ENCODE measurements around the gene SLC29A3.

The SLC29A3 gene

GRCh38 chr10:71324743-71325142 lies 5.7 kb downstream of the SLC29A3 start:
- Histone ChIP-seq H3K36me3 (ENCODE audit: insufficient read depth, low read length) (no peaks in the 10 kb centered on the region), H3K4me3 (ENCODE audit: low read depth, low read length) (no peak overlapping the region), H3K27me3 (ENCODE audit: insufficient read depth, low read length) (no peaks in the 10 kb centered on the region), H2AFZ (ENCODE audit: low read length, unreplicated experiment) (no peak overlapping the region), H3K4me1 (ENCODE audit: control insufficient read depth, insufficient read depth, low read length, unreplicated experiment) (no peaks in the 10 kb centered on the region), H3K79me2 (ENCODE audit: control insufficient read depth, insufficient read depth, low read length, unreplicated experiment) (no peaks in the 10 kb centered on the region), H3K27ac (ENCODE audit: low read depth, low read length) (no peak overlapping the region)

GRCh38 chr10:71325267-71325666 lies 6.2 kb downstream of the SLC29A3 start:
- H3K27ac ChIP-seq (ENCODE audit: low read depth, low read length): no peak overlapping the region

GRCh38 chr10:71326464-71326881 lies 7.4 kb downstream of the SLC29A3 start:
- H2AFZ ChIP-seq (ENCODE audit: low read length, unreplicated experiment): no peak overlapping the region
- H3K79me2 ChIP-seq (ENCODE audit: control insufficient read depth, insufficient read depth, low read length, unreplicated experiment): no peaks in the 10 kb centered on the region
- no peaks in the 10 kb centered on the region for H3K36me3 ChIP-seq (ENCODE audit: insufficient read depth, low read length)
- no peaks in the 10 kb centered on the region for H3K27me3 ChIP-seq (ENCODE audit: insufficient read depth, low read length)
- no peaks in the 10 kb centered on the region for H3K4me1 ChIP-seq (ENCODE audit: control insufficient read depth, insufficient read depth, low read length, unreplicated experiment)
- H3K4me3 ChIP-seq (ENCODE audit: low read depth, low read length): no peak overlapping the region
- no peak overlapping the region for H3K27ac ChIP-seq (ENCODE audit: low read depth, low read length)

More at GRCh38 chr10:71325267-71325666, 6.2 kb downstream of the SLC29A3 start:
- Histone ChIP-seq H3K27me3 (ENCODE audit: insufficient read depth, low read length) (no peaks in the 10 kb centered on the region), H3K4me1 (ENCODE audit: control insufficient read depth, insufficient read depth, low read length, unreplicated experiment) (no peaks in the 10 kb centered on the region), H3K4me3 (ENCODE audit: low read depth, low read length) (no peak overlapping the region), H3K79me2 (ENCODE audit: control insufficient read depth, insufficient read depth, low read length, unreplicated experiment) (no peaks in the 10 kb centered on the region), H2AFZ (ENCODE audit: low read length, unreplicated experiment) (no peak overlapping the region), H3K36me3 (ENCODE audit: insufficient read depth, low read length) (no peaks in the 10 kb centered on the region)

GRCh38 chr10:71330789-71331404 lies 11.8 kb downstream of the SLC29A3 start:
- no peaks in the 10 kb centered on the region for H3K36me3 ChIP-seq (ENCODE audit: insufficient read depth, low read length)
- H3K4me1 ChIP-seq (ENCODE audit: control insufficient read depth, insufficient read depth, low read length, unreplicated experiment): no peaks in the 10 kb centered on the region
- H3K27me3 ChIP-seq (ENCODE audit: insufficient read depth, low read length): no peaks in the 10 kb centered on the region
- no peak overlapping the region for H3K4me3 ChIP-seq (ENCODE audit: low read depth, low read length)
- no peaks in the 10 kb centered on the region for H3K79me2 ChIP-seq (ENCODE audit: control insufficient read depth, insufficient read depth, low read length, unreplicated experiment)
- H2AFZ ChIP-seq (ENCODE audit: low read length, unreplicated experiment): no peak overlapping the region
- no peak overlapping the region for H3K27ac ChIP-seq (ENCODE audit: low read depth, low read length)

- H2AFZ ChIP-seq (ENCODE audit: low read length, unreplicated experiment): no peak overlapping the region
- no peaks in the 10 kb centered on the region for H3K4me1 ChIP-seq (ENCODE audit: control insufficient read depth, insufficient read depth, low read length, unreplicated experiment)
- no peak overlapping the region for H3K4me3 ChIP-seq (ENCODE audit: low read depth, low read length)
- H3K27ac ChIP-seq (ENCODE audit: low read depth, low read length): no peak overlapping the region
- no peaks in the 10 kb centered on the region for H3K27me3 ChIP-seq (ENCODE audit: insufficient read depth, low read length)
- no peaks in the 10 kb centered on the region for H3K36me3 ChIP-seq (ENCODE audit: insufficient read depth, low read length)
- H3K79me2 ChIP-seq (ENCODE audit: control insufficient read depth, insufficient read depth, low read length, unreplicated experiment): no peaks in the 10 kb centered on the region
Measured at GRCh38 chr10:71331736-71332135, 12.7 kb downstream of the SLC29A3 start.

- H3K79me2 ChIP-seq (ENCODE audit: control insufficient read depth, insufficient read depth, low read length, unreplicated experiment): no peaks in the 10 kb centered on the region
- H3K36me3 ChIP-seq (ENCODE audit: insufficient read depth, low read length): no peaks in the 10 kb centered on the region
- H2AFZ ChIP-seq (ENCODE audit: low read length, unreplicated experiment): no peak overlapping the region
- no peak overlapping the region for H3K4me3 ChIP-seq (ENCODE audit: low read depth, low read length)
- no peak overlapping the region for H3K27ac ChIP-seq (ENCODE audit: low read depth, low read length)
- no peaks in the 10 kb centered on the region for H3K27me3 ChIP-seq (ENCODE audit: insufficient read depth, low read length)
- no peaks in the 10 kb centered on the region for H3K4me1 ChIP-seq (ENCODE audit: control insufficient read depth, insufficient read depth, low read length, unreplicated experiment)
Measured at GRCh38 chr10:71332466-71332865, 13.4 kb downstream of the SLC29A3 start.

GRCh38 chr10:71333129-71333887 lies 14.2 kb downstream of the SLC29A3 start:
- H3K4me3 ChIP-seq (ENCODE audit: low read depth, low read length): no peak overlapping the region
- no peak overlapping the region for H2AFZ ChIP-seq (ENCODE audit: low read length, unreplicated experiment)
- H3K36me3 ChIP-seq (ENCODE audit: insufficient read depth, low read length): no peaks in the 10 kb centered on the region
- no peaks in the 10 kb centered on the region for H3K79me2 ChIP-seq (ENCODE audit: control insufficient read depth, insufficient read depth, low read length, unreplicated experiment)
- no peaks in the 10 kb centered on the region for H3K4me1 ChIP-seq (ENCODE audit: control insufficient read depth, insufficient read depth, low read length, unreplicated experiment)
- no peak overlapping the region for H3K27ac ChIP-seq (ENCODE audit: low read depth, low read length)
- H3K27me3 ChIP-seq (ENCODE audit: insufficient read depth, low read length): no peaks in the 10 kb centered on the region

- Histone ChIP-seq H3K79me2 (ENCODE audit: control insufficient read depth, insufficient read depth, low read length, unreplicated experiment) (no peaks in the 10 kb centered on the region), H2AFZ (ENCODE audit: low read length, unreplicated experiment) (no peak overlapping the region), H3K36me3 (ENCODE audit: insufficient read depth, low read length) (no peaks in the 10 kb centered on the region), H3K27me3 (ENCODE audit: insufficient read depth, low read length) (no peaks in the 10 kb centered on the region), H3K4me1 (ENCODE audit: control insufficient read depth, insufficient read depth, low read length, unreplicated experiment) (no peaks in the 10 kb centered on the region), H3K4me3 (ENCODE audit: low read depth, low read length) (no peak overlapping the region), H3K27ac (ENCODE audit: low read depth, low read length) (no peak overlapping the region)
Measured at GRCh38 chr10:71334221-71334791, 15.2 kb downstream of the SLC29A3 start.

GRCh38 chr10:71335173-71335708 lies 16.2 kb downstream of the SLC29A3 start:
- H3K36me3 ChIP-seq (ENCODE audit: insufficient read depth, low read length): no peaks in the 10 kb centered on the region
- no peak overlapping the region for H3K4me3 ChIP-seq (ENCODE audit: low read depth, low read length)
- no peak overlapping the region for H2AFZ ChIP-seq (ENCODE audit: low read length, unreplicated experiment)
- no peaks in the 10 kb centered on the region for H3K79me2 ChIP-seq (ENCODE audit: control insufficient read depth, insufficient read depth, low read length, unreplicated experiment)
- no peaks in the 10 kb centered on the region for H3K4me1 ChIP-seq (ENCODE audit: control insufficient read depth, insufficient read depth, low read length, unreplicated experiment)
- H3K27ac ChIP-seq (ENCODE audit: low read depth, low read length): no peak overlapping the region
- H3K27me3 ChIP-seq (ENCODE audit: insufficient read depth, low read length): no peaks in the 10 kb centered on the region

GRCh38 chr10:71336632-71337031 lies 17.6 kb downstream of the SLC29A3 start:
- H2AFZ ChIP-seq (ENCODE audit: low read length, unreplicated experiment): no peak overlapping the region
- no peaks in the 10 kb centered on the region for H3K79me2 ChIP-seq (ENCODE audit: control insufficient read depth, insufficient read depth, low read length, unreplicated experiment)
- no peak overlapping the region for H3K27ac ChIP-seq (ENCODE audit: low read depth, low read length)
- H3K36me3 ChIP-seq (ENCODE audit: insufficient read depth, low read length): no peaks in the 10 kb centered on the region
- no peak overlapping the region for H3K4me3 ChIP-seq (ENCODE audit: low read depth, low read length)
- H3K27me3 ChIP-seq (ENCODE audit: insufficient read depth, low read length): no peaks in the 10 kb centered on the region
- no peaks in the 10 kb centered on the region for H3K4me1 ChIP-seq (ENCODE audit: control insufficient read depth, insufficient read depth, low read length, unreplicated experiment)

Data from ACC112 (cell line).